ENCODE measurements around the gene VWA3B. TPM values are rescaled to one million over a fixed set of nuclear protein-coding genes. Genes with fewer than 3 reads are reported as not detected.
A peak's percentile ranks its signal among the peaks of the same experiment; 100 is the strongest.

VWA3B gene
- total RNA-seq, 6 donors from 2014 or later = 0.72 to 25.3 (median 5.3) TPM

DNA sequence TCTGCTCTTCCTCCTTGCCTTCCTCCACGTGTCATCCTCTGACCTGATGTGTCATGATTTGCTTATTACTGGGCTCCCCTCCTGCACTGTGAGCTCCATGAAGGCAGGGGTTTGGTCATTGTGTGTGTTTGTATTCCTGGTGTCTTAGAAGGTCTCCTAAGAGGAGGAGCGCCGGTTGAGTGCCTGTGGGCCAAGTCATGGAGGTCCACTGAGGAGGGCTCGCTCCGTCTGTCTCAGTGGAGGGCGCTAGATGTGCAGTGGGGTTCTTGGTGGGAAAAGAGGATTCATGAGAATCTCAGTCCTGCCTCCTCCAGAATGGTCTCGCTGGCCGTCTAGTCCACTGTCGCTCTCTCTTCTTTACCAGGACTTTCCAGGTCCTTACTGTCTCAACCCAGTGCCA, 100.2 kb downstream of the VWA3B start:
- TF ChIP-seq POLR2A (IDR thresholded peaks at IDR 0.05) = no peak
- no peak for TF ChIP-seq EP300 (IDR thresholded peaks at IDR 0.05)
- no peak for TF ChIP-seq POLR2AphosphoS5 (IDR thresholded peaks at IDR 0.05)
- TF ChIP-seq, protein P1, sequence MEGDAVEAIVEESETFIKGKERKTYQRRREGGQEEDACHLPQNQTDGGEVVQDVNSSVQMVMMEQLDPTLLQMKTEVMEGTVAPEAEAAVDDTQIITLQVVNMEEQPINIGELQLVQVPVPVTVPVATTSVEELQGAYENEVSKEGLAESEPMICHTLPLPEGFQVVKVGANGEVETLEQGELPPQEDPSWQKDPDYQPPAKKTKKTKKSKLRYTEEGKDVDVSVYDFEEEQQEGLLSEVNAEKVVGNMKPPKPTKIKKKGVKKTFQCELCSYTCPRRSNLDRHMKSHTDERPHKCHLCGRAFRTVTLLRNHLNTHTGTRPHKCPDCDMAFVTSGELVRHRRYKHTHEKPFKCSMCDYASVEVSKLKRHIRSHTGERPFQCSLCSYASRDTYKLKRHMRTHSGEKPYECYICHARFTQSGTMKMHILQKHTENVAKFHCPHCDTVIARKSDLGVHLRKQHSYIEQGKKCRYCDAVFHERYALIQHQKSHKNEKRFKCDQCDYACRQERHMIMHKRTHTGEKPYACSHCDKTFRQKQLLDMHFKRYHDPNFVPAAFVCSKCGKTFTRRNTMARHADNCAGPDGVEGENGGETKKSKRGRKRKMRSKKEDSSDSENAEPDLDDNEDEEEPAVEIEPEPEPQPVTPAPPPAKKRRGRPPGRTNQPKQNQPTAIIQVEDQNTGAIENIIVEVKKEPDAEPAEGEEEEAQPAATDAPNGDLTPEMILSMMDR (IDR thresholded peaks at IDR 0.05) = no peak
- ATAC-seq (ENCODE audit: low FRiP score in 2 of 2) (no peak), DNase-seq (no peak)
- H3K27ac ChIP-seq = no peak overlapping the region
- H3K4me3 ChIP-seq = no peak overlapping the region
- no peaks in the 10 kb centered on the region for H3K4me1 ChIP-seq
- WGBS, 2 donors = 90 to 92% methylated on average over 8 to 9 of the region's 9 CpGs
- H3K36me3 ChIP-seq = no peaks in the 10 kb centered on the region
- H3K9me3 ChIP-seq = no peaks in the 10 kb centered on the region
- no peaks in the 10 kb centered on the region for H3K27me3 ChIP-seq

DNA sequence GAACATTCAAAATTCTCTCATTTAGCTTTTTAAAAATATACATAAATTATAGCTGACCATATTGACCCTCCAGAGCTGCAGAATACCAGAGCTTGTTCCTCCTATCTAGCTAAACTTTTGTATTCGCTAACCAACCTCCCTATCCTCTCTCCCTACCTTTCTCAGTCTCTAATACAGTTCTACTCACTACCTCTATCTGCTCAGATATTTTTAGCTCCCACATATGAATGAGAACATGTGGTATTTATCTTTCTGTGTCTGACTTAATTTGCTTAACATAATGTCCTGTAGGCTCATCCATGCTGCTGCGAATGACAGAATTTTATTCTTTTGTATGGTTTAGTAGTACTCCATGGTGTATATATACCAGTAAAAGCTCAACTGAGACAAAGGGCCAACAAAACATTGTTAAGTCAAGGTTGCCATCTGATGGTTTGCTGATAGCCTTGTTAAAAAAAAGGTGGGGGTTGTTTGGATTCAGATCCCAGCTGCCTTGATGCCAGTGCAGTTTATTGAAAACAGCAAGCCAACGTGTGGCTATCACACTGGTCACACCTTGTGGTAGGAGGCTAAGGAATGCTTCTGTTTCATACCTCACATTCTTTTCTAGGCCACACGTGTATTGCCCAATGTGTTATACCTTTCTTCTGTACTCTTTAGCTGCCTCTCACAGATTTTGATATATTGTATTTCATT, 101.5 kb downstream of the VWA3B start:
- no peaks in the 10 kb centered on the region for H3K4me1 ChIP-seq
- no peaks in the 10 kb centered on the region for H3K27me3 ChIP-seq
- 69 to 74% methylated on average over 4 of the region's 4 CpGs for WGBS, 2 donors
- ATAC-seq (ENCODE audit: low FRiP score in 2 of 2) (peak in 1 of 2 donors; percentile 84), DNase-seq (no peak)
- TF ChIP-seq, protein P1 (IDR thresholded peaks at IDR 0.05) = no peak
- TF ChIP-seq POLR2AphosphoS5 (IDR thresholded peaks at IDR 0.05) = no peak
- no peak for TF ChIP-seq POLR2A (IDR thresholded peaks at IDR 0.05)
- TF ChIP-seq EP300 (IDR thresholded peaks at IDR 0.05) = no peak
- no peak overlapping the region for H3K27ac ChIP-seq
- no peaks in the 10 kb centered on the region for H3K9me3 ChIP-seq
- H3K36me3 ChIP-seq = no peaks in the 10 kb centered on the region
- no peak overlapping the region for H3K4me3 ChIP-seq

DNA sequence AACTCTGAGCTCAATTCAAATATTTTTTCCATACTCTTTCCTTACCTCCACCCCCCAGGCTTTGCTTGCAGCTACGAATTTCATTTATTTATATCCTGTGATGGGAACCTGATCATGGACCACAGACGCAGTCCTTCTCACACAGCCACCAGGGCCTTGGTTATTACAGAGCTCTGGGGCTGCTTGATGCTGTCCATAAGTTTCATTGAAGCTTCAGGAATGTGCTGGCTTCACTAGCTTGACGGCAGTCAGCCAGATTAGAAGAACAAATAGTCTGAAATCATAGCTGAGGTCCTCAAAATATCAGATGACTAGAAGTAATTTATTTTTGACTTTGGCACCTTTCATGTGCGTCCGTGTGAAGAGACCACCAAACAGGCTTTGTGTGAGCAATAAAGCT, 104.9 kb downstream of the VWA3B start:
- no peak for DNase-seq
- no peak overlapping the region for H3K27ac ChIP-seq
- peak in 1 of 2 donors; percentile 44 for ATAC-seq (ENCODE audit: low FRiP score in 2 of 2)
- no peaks in the 10 kb centered on the region for H3K4me1 ChIP-seq
- TF ChIP-seq POLR2A (IDR thresholded peaks at IDR 0.05) = no peak
- TF ChIP-seq, protein P1 (IDR thresholded peaks at IDR 0.05) = no peak
- TF ChIP-seq POLR2AphosphoS5 (IDR thresholded peaks at IDR 0.05) = no peak
- no peak for TF ChIP-seq EP300 (IDR thresholded peaks at IDR 0.05)
- 49 to 61% methylated on average over 5 of the region's 5 CpGs for WGBS, 2 donors
- H3K9me3 ChIP-seq = no peaks in the 10 kb centered on the region
- no peak overlapping the region for H3K4me3 ChIP-seq
- no peaks in the 10 kb centered on the region for H3K36me3 ChIP-seq
- no peaks in the 10 kb centered on the region for H3K27me3 ChIP-seq

DNA sequence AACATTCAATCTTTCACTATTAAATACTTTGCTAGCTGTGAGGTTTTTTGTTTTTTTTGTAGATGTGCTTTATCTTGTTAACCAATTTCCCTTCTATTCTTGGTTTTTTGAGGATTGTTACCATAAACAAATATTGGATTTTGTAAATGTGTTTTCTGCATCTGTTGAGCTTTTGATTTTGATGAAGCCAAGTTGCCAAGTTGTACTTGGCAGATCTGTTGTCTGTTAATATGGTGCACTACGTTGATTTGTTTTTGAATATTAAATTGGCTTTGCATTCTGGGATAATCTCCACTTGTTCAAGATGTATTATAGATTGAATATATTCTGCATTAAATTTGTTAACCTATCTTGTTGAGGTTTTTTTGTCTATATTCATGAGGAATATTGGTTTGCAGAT, 114.6 kb downstream of the VWA3B start:
- Histone ChIP-seq H3K27ac (no peak overlapping the region), H3K36me3 (no peaks in the 10 kb centered on the region), H3K4me3 (no peak overlapping the region), H3K27me3 (no peaks in the 10 kb centered on the region), H3K4me1 (no peaks in the 10 kb centered on the region), H3K9me3 (no peaks in the 10 kb centered on the region)
- no peak for DNase-seq
- no peak for ATAC-seq (ENCODE audit: low FRiP score in 2 of 2)
- 72 to 81% methylated on average over 1 of the region's 1 CpG for WGBS, 2 donors
- no peak for TF ChIP-seq POLR2A (IDR thresholded peaks at IDR 0.05)
- no peak for TF ChIP-seq EP300 (IDR thresholded peaks at IDR 0.05)

DNA sequence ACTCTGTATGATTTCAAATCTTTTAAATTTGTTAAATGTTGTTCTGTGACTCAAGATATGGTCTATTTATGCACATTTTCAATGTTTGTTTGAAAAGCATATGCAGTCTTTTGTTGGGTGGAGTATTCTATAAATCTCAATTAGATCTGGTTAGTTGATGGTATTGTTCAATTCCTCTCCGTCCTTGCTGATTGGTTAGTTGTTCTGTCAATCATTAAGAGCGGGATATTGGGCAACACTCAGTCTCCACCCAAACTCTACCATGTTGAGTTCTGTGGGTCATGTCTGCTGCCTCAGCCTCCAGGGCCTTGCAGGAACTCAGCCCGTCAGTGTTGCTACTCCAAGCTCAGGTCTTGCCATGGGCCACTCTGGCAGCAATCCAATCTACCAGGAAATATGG, 118.9 kb downstream of the VWA3B start:
- Histone ChIP-seq H3K9me3 (no peaks in the 10 kb centered on the region), H3K36me3 (no peaks in the 10 kb centered on the region), H3K27me3 (no peaks in the 10 kb centered on the region), H3K4me3 (no peak overlapping the region), H3K27ac (no peak overlapping the region), H3K4me1 (no peaks in the 10 kb centered on the region)
- DNase-seq = no peak
- 93 to 100% methylated on average over 3 of the region's 3 CpGs for WGBS, 2 donors
- TF ChIP-seq, protein P1 (IDR thresholded peaks at IDR 0.05) = no peak
- TF ChIP-seq EP300 (IDR thresholded peaks at IDR 0.05) (no peak), POLR2AphosphoS5 (IDR thresholded peaks at IDR 0.05) (no peak), POLR2A (IDR thresholded peaks at IDR 0.05) (no peak)
- no peak for ATAC-seq (ENCODE audit: low FRiP score in 2 of 2)

Measured in upper lobe of left lung (tissue), 6 donors.